ENCODE results near the gene GRID1. TPM values are rescaled to one million over a fixed set of nuclear protein-coding genes. Genes with fewer than 3 reads are reported as not detected.

The GRID1 gene
- total and polyA plus RNA-seq, 9 of the 15 experiments (the other 6 are each of a cell fraction or from before 2014, with no cell fraction given): 0.01 to 7.2 (median 1.2) TPM

DNA sequence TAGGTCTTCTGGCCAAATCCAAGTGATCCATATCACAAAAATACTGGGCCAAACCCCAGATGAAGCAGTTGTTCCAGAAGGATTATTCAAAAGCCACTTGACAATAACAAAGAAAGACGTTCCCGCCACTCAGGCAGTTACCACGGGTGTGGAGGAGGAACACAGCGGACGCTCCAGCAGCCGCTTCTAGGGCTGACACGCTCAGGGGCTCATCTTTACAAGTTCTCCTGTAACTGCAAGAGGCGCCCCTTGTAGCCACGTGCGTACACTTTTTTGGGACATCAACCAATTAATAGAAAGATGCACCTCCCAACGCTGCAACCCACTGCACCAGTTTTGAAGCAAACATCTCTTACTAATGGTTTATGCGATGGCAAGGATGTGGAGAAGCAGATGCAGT lies 159.4 kb downstream of the GRID1 start (continued):
- no peak for TF ChIP-seq HBP1 (CRISPR knock-in tag; IDR thresholded peaks at IDR 0.05)
- TF ChIP-seq, protein P1, sequence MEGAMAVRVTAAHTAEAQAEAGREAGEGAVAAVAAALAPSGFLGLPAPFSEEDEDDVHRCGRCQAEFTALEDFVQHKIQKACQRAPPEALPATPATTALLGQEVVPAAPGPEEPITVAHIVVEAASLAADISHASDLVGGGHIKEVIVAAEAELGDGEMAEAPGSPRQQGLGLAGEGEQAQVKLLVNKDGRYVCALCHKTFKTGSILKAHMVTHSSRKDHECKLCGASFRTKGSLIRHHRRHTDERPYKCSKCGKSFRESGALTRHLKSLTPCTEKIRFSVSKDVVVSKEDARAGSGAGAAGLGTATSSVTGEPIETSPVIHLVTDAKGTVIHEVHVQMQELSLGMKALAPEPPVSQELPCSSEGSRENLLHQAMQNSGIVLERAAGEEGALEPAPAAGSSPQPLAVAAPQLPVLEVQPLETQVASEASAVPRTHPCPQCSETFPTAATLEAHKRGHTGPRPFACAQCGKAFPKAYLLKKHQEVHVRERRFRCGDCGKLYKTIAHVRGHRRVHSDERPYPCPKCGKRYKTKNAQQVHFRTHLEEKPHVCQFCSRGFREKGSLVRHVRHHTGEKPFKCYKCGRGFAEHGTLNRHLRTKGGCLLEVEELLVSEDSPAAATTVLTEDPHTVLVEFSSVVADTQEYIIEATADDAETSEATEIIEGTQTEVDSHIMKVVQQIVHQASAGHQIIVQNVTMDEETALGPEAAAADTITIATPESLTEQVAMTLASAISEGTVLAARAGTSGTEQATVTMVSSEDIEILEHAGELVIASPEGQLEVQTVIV (CRISPR knock-in tag; IDR thresholded peaks at IDR 0.05; ENCODE audit: borderline replicate concordance): no peak
- no peak for TF ChIP-seq ZNF778 (CRISPR knock-in tag; IDR thresholded peaks at IDR 0.05)
- no peak for TF ChIP-seq ZNF23 (CRISPR knock-in tag; IDR thresholded peaks at IDR 0.05)
- no peak for TF ChIP-seq ZNF57 (CRISPR knock-in tag; IDR thresholded peaks at IDR 0.05)
- TF ChIP-seq ZFP30 (CRISPR knock-in tag; IDR thresholded peaks at IDR 0.05; ENCODE audit: borderline replicate concordance): no peak
- TF ChIP-seq, protein P2, sequence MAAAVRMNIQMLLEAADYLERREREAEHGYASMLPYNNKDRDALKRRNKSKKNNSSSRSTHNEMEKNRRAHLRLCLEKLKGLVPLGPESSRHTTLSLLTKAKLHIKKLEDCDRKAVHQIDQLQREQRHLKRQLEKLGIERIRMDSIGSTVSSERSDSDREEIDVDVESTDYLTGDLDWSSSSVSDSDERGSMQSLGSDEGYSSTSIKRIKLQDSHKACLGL (CRISPR knock-in tag; IDR thresholded peaks at IDR 0.05; ENCODE audit: borderline replicate concordance, poor library complexity, severe bottlenecking): no peak
- TF ChIP-seq ZFPM2 (CRISPR knock-in tag; IDR thresholded peaks at IDR 0.05): no peak
- TF ChIP-seq ILF3 (IDR thresholded peaks at IDR 0.05; ENCODE audit: borderline replicate concordance): no peak
